ENCODE data around the gene BANP.

BANP gene

DNA sequence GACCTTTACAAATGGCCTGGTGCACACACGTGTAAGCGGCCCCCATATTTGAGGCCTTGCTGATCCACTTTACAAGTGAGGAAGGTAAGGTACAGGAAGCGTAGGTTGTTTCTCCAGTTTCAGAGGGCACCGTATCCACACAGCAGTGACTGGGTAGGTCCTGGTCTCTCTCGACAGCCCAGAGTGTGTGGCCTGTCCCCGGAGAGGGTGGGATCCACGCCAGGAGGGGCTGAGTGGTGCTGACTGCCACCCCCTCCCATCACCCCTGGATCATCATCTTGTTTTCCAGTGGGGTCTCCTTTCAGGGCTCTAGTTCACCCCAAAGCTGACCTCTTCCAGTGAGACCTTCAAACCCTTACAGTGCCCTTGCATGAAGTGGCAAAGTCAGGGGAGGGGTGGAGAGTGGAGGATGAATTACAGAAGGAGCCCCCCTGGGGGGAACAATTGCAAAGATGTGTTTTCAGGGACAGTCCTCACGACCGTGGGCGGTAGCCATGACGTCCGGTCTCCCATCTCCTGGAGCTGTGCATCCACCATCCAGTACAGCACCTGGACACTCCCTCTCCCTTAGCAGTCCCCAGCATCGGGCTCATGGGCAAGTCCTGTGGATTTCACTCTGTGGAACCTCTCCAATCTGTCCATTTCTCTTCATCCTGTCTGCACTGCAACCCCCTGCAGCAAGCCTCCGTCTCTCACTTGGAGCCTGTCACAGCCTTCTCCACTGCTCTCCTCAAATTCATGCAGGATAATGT is 4.5 kb upstream of the BANP start:
- DNase-seq (ENCODE audit: low read depth, low spot score) = no peak
- no peak overlapping the region for H3K4me3 ChIP-seq (ENCODE audit: low read length)

DNA sequence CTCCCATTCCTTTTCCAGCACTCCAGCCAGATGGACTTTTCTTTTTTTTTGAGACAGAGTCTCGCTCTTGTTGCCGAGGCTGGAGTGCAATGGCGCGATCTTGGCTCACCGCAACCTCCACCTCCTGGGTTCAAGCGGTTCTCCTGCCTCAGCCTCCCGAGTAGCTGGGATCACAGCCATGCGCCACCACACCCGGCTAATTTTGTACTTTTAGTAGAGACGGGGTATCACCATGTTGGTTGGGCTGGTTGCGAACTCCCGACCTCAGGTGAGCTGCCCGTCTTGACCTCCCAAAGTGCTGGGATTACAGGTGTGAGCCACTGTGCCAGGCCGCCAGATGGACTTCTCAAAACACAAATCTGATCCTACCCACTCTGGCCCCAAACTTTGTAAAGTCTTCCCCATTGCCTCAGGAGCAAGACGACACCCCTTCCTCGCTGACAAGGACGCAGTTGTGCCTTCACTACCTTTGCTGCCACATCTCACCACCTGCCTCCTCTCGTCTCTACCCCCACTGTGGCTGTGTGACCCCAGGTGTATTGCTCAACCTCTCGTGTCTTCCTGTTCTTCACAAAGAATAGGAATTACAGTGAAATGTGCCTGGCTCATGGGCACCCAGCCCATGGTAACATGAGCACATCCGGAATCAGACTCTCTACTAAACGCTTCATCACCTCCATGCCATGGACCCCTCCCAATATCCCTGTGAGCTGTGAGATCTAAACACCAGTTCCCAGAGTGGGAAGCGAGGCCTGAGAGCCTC is 3.7 kb upstream of the BANP start:
- H3K4me3 ChIP-seq (ENCODE audit: low read length) = no peak overlapping the region
- no peak for DNase-seq (ENCODE audit: low read depth, low spot score)

DNA sequence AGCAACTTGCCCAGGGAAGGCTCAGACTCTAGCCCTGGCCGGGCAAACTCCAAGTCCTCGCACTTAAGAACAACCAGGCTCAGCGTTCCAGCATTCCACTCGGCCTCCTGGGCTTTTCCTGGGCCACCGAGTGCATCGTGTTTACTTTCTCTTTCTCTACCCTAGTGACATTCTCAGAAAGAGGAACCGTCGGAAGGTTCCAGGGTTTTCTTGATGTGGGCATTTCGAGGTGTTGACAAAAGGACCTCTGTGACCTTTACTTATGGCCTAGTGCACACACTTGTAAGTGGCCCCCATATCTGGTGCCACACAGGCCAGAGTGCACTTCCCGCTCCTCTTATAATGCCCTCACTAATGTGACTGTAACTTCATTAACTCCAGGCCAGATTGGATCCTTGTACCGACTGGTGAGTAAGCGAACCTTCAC is 3.1 kb upstream of the BANP start:
- no peak for DNase-seq (ENCODE audit: low read depth, low spot score)
- no peak overlapping the region for H3K4me3 ChIP-seq (ENCODE audit: low read length)

DNA sequence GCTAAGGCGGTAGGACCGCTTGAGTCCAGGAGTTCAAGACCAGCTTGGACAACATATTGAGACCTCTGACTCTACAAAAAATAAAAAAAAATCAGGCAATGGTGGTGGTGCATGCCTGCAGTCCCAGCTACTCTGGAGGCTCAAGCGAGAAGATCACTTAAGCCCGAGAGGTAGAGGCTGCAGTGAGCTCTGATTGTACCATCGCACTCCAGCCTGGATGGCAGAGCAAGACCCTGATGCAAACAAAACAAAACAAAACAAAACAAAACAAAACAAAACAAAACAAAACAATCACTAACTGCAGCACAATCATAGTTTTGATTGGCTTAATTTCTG is 2.5 kb upstream of the BANP start:
- H3K4me3 ChIP-seq (ENCODE audit: low read length) = no peak overlapping the region
- DNase-seq (ENCODE audit: low read depth, low spot score) = no peak

DNA sequence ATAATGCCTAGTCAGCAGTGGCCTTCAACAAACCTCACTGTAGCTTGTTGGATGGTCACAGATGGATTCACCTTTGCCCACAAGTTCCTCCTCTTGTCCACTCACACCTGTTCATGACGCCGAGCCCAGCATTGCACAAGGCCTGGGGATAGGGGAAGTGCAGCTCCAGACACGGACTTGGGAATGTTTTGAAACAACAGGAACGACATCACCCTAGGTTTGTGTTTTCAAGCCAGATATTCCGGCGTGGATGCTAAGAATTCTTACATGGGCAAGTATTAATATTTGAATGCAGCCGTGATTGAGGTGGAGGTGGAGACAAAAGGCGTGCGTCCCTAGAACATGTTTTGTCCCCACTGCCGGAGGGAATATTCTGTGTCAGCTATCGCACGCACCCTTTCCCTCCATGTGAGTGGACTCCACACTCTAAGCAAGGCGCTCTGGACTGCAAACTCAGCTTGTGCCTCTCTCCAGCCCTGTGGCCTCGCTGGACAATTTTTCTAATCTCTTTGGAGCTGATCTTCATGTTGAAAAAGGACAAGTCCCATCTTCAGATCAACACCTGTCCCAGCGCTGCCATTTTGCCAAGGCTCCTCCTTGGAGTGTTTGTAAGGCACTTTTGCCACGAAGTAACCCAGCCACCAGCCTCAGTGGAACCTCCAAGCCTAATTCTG is 2.0 kb upstream of the BANP start:
- no peak for DNase-seq (ENCODE audit: low read depth, low spot score)
- no peak overlapping the region for H3K4me3 ChIP-seq (ENCODE audit: low read length)

DNA sequence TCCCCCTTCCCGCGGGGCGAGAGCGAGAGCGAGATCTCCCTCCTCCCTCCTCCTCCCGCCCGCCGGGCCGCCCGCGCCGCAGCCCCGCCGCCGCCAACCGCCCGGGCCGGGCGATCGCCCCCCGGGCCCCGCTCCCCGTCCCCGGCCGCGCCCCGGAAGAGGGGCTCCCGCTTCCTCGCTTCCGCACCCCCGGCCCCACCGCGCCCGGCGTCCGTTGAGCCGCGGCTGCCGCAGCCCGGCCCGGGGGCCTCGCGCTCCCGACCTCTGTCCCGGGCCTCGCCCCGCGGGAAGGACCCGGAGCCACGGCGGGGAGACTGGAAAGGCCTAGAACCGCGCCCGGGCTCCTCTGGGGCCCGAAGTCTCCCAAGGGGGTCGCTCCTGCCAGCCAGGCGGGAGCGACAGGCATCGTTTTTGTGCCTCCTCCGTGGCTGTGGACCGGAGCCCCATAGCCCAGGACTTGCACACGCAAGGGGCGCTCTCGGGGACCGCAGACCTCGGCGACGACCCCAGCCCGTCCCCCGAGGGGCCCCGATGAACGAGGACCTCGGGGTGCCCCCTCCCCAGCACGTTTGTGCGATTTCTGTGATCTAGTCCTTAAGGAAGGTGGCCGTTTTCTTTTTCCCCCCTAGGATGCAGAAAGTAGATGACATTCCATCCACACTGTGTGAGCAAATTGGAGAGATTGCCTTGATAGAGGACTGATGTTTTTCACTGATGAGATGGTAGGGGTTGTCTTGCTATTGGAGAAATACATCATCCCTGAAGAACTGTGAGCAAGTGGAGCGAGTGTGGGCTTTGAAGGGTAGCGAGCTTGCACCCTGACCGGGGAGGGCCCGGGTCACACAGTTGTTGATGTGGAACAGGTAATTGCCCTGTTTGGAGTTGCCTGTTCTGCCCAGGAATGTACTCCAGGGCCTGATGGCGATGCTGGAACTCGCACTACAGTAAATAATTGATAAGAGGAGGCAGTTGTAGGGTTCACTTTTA is 611 bp downstream of the BANP start:
- no peak for DNase-seq (ENCODE audit: low read depth, low spot score)
- H3K4me3 ChIP-seq (ENCODE audit: low read length) = peak overlapping the region; percentile 94

DNA sequence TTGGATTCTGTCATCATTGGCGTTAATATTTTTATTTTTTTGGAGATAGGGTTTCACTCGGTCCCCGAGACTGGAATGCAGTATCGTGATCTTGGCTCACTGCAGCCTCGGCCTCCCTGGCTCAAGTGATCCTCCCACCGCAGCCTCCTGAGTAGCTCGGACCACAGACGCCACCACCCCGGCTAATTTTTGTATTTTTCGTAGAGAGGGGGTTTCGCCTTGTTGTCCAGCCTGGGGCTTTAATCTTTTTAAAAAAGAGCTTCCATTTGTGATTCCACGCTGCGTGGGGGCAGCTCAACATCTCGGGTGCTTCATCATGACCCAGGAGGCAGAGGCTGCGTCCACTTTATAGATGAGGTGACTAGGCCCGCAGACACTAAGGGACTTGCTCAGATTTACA is 1.5 kb downstream of the BANP start:
- DNase-seq (ENCODE audit: low read depth, low spot score) = no peak
- H3K4me3 ChIP-seq (ENCODE audit: low read length) = peak overlapping the region; percentile 94

DNA sequence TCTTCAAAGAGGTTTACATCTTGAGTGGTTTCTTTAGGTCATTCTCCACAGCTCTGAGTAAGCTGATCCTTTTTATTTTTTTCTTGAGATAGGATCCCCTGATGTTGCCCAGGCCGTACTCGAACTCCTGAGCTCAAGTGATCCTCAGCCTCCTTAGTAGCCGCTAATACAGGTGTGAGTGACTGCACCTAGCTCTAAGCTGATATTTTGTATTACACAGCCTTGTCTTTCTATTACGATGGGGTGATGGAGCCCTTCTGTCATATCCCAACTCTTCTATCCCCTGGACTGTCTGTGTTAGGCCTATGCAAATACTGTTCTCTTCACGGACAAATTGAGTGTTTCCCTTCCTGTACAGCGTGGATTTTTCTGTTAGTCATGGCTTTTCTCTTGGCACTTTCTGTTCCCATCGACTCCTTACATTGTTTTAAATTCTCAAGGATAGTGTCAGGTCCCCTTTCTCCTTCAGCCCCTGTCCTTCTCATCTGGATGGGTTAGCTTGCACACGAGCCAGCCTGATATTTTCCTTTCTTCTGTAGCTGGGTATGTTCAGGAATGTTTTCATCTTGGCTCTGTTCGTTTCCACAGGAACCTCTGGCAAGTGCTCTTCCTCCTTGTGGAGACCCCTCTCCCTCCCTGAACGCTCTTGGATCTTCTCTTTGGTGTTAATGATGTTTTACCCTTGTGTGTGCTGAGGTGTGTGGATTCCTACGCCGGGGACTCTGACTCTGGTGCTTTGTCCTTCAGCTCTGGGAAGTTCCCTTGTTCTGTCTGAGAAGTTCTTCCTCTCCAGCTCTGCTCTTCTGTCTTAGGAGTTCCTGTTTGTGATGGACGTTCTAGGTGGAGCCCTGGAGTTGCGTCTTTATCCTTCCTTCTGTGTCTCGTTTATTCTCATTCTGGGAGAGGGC is 2.3 kb downstream of the BANP start:
- DNase-seq (ENCODE audit: low read depth, low spot score) = no peak
- no peak overlapping the region for H3K4me3 ChIP-seq (ENCODE audit: low read length)

DNA sequence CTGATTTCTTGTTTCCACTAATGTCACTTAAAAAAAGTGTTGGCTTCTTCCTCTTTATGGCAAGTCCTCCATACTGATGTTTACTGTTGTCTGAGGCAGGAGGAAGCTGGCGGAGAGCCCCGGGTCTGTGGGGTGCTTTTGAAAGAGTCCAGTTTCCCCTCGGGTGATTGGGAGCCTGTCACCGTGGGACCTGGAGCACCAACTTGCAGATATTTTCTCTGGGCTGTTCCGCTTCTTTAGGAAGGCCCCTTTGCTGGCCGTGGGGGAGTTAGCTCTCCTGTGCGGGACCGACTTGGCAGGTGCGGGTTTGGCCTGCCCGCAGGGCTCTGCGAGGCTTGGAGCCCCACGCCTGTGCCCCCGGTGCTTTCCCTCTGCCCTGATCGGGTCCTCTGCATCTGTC is 3.1 kb downstream of the BANP start:
- DNase-seq (ENCODE audit: low read depth, low spot score) = no peak
- no peak overlapping the region for H3K4me3 ChIP-seq (ENCODE audit: low read length)

DNA sequence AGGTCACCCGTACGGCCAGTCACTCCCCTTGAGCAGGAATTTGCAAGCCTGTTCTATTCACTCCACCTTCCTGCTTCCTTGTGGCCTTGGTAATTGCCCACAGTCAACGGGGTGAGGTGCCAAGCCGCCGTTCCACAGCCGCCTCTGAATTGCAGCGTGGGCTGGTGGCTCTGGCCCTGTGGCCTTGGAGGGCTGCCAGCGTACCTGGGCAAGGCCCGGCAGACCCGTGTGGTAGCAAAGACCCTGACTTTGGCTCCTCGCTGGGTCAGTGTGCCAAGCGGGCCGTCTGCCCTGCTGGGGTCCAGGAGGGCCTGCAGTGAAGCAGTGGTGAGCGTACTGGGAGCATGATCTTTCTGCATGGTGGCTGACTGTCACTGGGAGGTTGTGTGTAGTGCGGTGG is 3.6 kb downstream of the BANP start:
- DNase-seq (ENCODE audit: low read depth, low spot score) = no peak
- no peak overlapping the region for H3K4me3 ChIP-seq (ENCODE audit: low read length)

DNA sequence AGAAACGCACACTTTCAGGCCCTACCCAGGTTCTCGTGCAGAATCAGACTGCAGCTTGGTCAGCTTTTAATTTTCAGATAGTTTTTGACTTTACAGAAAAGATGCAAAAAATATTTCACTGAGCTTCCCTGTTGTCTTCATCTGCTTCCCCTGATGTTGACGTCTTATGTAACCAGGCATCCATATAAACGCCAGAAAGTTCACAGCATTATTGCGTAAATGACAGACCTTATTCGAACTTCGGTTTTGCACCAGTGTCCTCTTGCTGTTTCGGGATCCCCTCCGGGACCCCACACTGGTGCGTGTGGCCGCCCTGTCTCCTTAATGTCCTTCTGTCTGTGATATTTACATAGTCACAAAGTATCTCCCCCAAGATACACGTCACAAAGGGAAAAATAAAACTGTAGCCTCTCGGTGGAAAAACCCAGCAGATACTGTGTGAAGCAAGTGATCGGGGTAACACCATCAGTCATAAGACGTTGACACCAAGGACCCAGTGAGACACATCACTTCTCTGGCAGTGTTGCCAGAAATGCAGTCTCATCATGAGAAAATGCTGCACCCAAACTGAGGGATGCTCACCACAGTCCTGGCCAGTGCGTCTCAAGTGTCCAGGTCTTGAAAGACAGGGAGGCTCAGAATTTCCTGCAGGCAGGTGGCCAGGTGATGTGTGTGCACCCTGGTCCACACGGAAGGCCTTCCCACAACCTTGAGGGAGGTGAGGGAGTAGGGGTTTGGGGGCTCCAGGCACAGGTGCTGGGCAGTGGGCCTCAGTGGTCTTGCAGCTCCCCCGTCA is 4.3 kb downstream of the BANP start:
- DNase-seq (ENCODE audit: low read depth, low spot score) = no peak
- H3K4me3 ChIP-seq (ENCODE audit: low read length) = no peak overlapping the region

DNA sequence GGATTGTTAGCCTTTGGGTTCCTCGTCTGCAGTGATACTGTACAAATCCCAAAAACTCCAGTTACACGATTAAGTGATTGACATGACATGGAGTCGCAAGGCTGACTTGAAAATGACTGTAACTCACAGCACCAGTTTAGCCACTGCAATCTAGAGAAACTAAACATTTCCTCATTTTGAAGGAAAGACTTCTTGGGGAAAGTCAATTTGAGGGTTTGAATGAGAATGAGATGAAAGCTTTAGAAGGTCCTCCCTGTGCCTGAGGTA is 4.8 kb downstream of the BANP start:
- H3K4me3 ChIP-seq (ENCODE audit: low read length) = peak overlapping the region; percentile 38
- DNase-seq (ENCODE audit: low read depth, low spot score) = no peak

DNA sequence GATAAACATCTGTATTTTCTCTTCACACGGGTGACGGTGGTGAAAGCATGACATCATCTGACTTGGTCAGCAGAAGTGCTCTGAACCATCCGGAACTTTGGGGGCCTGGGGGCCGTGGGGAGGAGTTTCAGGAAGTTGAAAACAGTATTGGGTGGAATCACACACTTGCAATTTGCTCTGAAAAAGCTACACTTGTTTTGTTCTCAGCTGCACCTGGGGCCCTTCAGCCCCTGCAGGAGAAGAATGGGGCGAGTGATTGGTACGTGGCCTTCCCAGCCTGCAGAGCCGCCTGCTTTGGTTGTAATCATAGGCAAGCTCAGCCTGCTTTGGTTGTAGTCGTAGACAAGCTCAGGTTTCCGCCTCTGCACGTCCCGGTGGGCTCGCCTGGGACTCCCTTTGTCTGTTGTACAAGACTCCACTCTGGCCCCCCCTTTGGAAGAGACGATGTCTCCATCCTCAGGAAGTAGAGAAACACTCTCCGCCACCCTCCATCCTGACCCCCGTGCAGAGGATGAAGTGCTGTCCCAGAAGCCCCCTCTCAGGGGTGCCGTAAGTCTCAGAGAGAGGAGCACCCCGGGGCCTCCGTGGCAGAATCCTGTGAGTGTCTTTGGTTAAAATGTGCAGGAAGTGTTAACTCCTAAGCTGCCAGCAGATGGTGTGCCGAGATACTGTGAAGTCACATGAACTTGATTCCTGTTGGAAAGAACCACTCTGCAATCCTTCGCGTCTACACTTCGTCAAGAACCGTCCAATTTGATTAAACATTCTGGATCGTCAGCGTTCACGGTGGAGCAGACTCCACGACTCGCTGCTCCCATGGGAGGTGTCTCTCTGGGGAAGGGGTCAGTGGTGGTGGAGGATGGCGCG is 5.4 kb downstream of the BANP start:
- DNase-seq (ENCODE audit: low read depth, low spot score) = peak; percentile 78

DNA sequence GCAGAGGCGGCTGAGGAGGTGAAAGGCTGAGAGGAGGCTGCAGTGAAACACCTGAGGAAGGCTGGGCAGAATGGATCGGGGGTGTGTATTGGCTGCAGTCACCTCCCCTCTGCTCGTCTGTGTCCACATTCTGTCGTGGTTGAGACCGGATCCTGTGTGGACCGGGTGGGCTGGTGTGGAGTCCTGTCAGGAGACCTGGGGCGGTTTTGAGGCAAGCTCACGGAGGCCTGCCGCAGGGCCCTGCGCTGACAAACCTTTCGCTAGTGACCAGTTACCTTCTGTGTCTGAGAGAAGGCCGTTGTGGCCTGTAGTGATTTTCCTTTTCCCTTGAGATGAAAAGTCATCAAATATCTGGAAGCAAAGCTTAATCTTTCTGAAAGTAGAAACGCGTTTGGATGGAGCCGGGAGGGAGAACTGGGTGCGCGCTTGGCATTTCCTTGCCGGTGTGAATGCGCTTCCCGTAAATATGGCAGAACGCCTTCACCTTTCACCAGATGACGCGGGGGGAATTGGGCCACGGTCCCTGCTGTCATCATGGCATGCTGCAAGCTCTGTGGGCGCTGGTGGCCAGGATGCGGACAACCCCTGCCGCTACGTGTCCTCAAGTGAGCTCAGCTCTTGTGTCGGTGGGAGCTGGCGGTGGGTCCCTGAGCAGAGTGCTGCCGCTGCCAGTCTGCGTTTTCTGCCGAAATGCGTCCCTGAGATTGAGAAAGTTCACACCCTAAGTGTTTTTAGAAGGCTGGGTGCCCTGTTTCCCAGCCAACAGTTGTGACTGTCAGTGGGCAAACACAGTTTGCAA is 6.3 kb downstream of the BANP start:
- H3K4me3 ChIP-seq (ENCODE audit: low read length) = no peak overlapping the region
- no peak for DNase-seq (ENCODE audit: low read depth, low spot score)

More for the DNA sequence above, 5.4 kb downstream of the BANP start:
- peak overlapping the region; percentile 38 for H3K4me3 ChIP-seq (ENCODE audit: low read length)

DNA sequence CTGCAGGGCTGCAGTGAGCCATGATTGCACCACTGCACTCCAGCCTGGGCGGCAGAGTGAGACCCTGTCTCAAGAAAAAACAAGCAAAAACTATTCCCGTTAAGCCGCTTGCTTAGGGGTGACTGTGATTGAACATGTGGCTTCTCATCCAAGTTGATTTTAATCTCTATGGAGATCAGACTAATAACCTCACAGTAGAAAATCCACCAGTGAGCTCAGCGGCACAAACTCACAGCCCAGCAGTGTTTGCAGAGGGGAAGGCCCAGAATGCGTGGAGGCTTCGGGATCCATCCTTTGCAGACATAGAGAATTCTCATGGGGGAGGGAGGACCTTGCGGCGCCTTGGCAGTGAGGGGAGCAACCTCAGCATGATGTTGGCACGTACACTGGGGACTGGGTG is 7.4 kb downstream of the BANP start:
- DNase-seq (ENCODE audit: low read depth, low spot score) = no peak
- no peak overlapping the region for H3K4me3 ChIP-seq (ENCODE audit: low read length)

DNA sequence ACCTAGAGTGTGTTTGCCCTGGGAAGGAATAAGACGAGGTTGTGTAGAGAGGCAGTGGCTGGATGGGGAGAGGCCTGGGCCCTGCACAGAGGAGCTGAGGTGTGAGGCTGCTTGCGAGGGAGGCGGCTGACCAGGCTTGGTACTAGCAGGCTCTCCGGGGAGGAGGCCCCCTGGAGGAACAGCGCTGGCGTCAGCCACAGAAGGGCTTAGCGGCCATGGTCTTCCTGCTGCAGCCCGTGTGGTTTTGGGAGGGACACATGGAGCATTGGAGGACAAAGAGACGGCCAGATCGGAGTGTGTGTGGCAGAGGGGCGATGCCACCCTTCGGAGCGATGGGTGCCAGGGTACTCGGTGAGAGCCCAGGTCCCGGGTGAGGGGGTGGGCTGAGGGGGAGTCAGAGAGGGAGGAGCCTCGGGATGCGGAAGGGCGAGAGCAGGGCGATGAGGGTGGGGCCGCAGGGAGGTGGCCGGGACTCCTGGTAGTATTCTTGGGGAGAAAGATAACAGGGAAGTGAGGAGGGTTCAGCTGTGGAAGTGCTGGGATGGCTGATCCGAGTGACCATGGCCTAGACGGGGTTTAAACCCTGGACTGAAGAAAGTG is 8.3 kb downstream of the BANP start:
- no peak overlapping the region for H3K4me3 ChIP-seq (ENCODE audit: low read length)
- DNase-seq (ENCODE audit: low read depth, low spot score) = no peak
